HL-60 (cell line): ENCODE data around the gene DDX25.

Experiments
- DNase-seq, 2 experiments: peaks; one replicate each; pipeline ENCODE4 v3.0.0-alpha.2; 2010 to 2020; ENCODE audit warnings: low read depth in 1 of 2, low spot score in 1 of 2
- H3K27ac ChIP-seq: fragments of 250-450 bp; sonication (Bioruptor Pico); replicated peaks from 2 replicates; pipeline ENCODE4 v1.5.1; 2020; ENCODE audit warnings: mild to moderate bottlenecking, moderate library complexity
- H3K27me3 ChIP-seq: fragments of 250-450 bp; sonication (Bioruptor Pico); 2 replicates; pipeline ENCODE4 v1.5.1; 2021; ENCODE audit warnings: mild to moderate bottlenecking, moderate library complexity; ENCODE audit not compliant: insufficient read depth, poor library complexity, severe bottlenecking
- H3K4me3 ChIP-seq: replicated peaks from 2 replicates; pipeline ENCODE4 v1.5.1; 2011; ENCODE audit warnings: mild to moderate bottlenecking, control low read depth, low read length; ENCODE audit not compliant: insufficient read depth
- CTCF ChIP-seq: IDR thresholded peaks from one replicate; pipeline ENCODE4 v1.5.1; 2011; ENCODE audit warnings: low read length, control low read depth, inconsistent platforms; ENCODE audit not compliant: insufficient read depth
- GABPA ChIP-seq: IDR thresholded peaks from 2 replicates; pipeline ENCODE4 v1.6.1; 2012; ENCODE audit warnings: low read depth
- POLR2AphosphoS5 ChIP-seq: IDR thresholded peaks from 2 replicates; pipeline ENCODE4 v1.6.1; 2012; ENCODE audit warnings: low read depth
- REST ChIP-seq: IDR thresholded peaks from 2 replicates; pipeline ENCODE4 v1.6.1; 2012; ENCODE audit warnings: low read depth; ENCODE audit not compliant: insufficient replicate concordance
- SPI1 ChIP-seq: IDR thresholded peaks from 2 replicates; pipeline ENCODE4 v1.6.1; 2012; ENCODE audit warnings: low read depth, mild to moderate bottlenecking, borderline replicate concordance

Gene DDX25

GRCh38 chr11:125955856-125956255, 51.5 kb downstream of the DDX25 start:
- no peak overlapping the region for H3K27ac ChIP-seq
- no peak for TF ChIP-seq POLR2AphosphoS5
- TF ChIP-seq CTCF, result no peak
- TF ChIP-seq REST, result no peak
- no peak for TF ChIP-seq GABPA
- no peak for TF ChIP-seq SPI1
- DNase-seq, result no peak

GRCh38 chr11:125956391-125957134, 52.3 kb downstream of the DDX25 start:
- DNase-seq, result no peak

More at GRCh38 chr11:125955856-125956255, 51.5 kb downstream of the DDX25 start:
- H3K4me3 ChIP-seq, result no peak overlapping the region
- H3K27me3 ChIP-seq, result no peaks in the 10 kb centered on the region

More at GRCh38 chr11:125956391-125957134, 52.3 kb downstream of the DDX25 start:
- TF ChIP-seq GABPA (no peak), POLR2AphosphoS5 (no peak), REST (no peak), CTCF (no peak), SPI1 (no peak)
- H3K4me3 ChIP-seq, result no peak overlapping the region
- no peak overlapping the region for H3K27ac ChIP-seq
- H3K27me3 ChIP-seq, result no peaks in the 10 kb centered on the region
